H1 (cell line): ENCODE measurements around the gene PRSS23. TPM values are rescaled to one million over a fixed set of nuclear protein-coding genes. Genes with fewer than 3 reads are reported as not detected.

Experiments used
- CTCF ChIA-PET: fragments of 300-600 bp; sonication (Branson Sonifier 250); formaldehyde crosslinking; loops from one replicate; lab custom pipeline; 2021; ENCODE audit not compliant: partially characterized antibody; lab: Charles Lee
- POLR2A ChIA-PET: fragments of 300-600 bp; sonication (Branson Sonifier 250); formaldehyde crosslinking; loops from one replicate; lab custom pipeline; 2021; ENCODE audit warnings: inconsistent platforms; ENCODE audit not compliant: partially characterized antibody; lab: Charles Lee
- DNase-seq, 2 experiments: peaks; one replicate each; pipeline versions ENCODE4 v3.0.0 to v3.0.0-alpha.2; 2010 to 2022; ENCODE audit warnings: low spot score in 2 of 2, low read depth in 1 of 2, mixed read lengths in 1 of 2
- FAIRE-seq: peaks from 2 replicates; lab custom pipeline; 2011; peaks lifted over from hg19 to GRCh38; lab: Jason Lieb, UNC
- H2AFZ ChIP-seq: 2 replicates; pipeline ENCODE4 v1.8.1; 2012; ENCODE audit warnings: low read length, inconsistent platforms
- H2AK5ac ChIP-seq: 2 replicates; pipeline ENCODE4 v1.6.1; 2013; ENCODE audit warnings: low read depth, low read length
- H2BK120ac ChIP-seq: replicated peaks from 2 replicates; pipeline ENCODE3; 2013; ENCODE audit warnings: low read depth, low read length, inconsistent platforms
- H2BK12ac ChIP-seq: 2 replicates; pipeline ENCODE4 v1.6.1; 2013; ENCODE audit warnings: low read depth, low read length
- H2BK15ac ChIP-seq: 2 replicates; pipeline ENCODE4 v1.6.1; 2013; ENCODE audit warnings: low read length
- H2BK20ac ChIP-seq: 2 replicates; pipeline ENCODE4 v1.6.1; 2013; ENCODE audit warnings: low read length
- H2BK5ac ChIP-seq: 2 replicates; pipeline ENCODE4 v1.6.1; 2013; ENCODE audit warnings: low read depth, low read length
- H3K14ac ChIP-seq: 2 replicates; pipeline ENCODE4 v1.6.1; 2013; ENCODE audit warnings: inconsistent platforms; ENCODE audit not compliant: insufficient read length
- H3K18ac ChIP-seq: 2 replicates; pipeline ENCODE4 v1.6.1; 2013; ENCODE audit warnings: low read length; ENCODE audit errors: extremely low read depth
- H3K23ac ChIP-seq: 2 replicates; pipeline ENCODE4 v1.6.1; 2013; ENCODE audit warnings: inconsistent platforms; ENCODE audit not compliant: insufficient read length
- H3K23me2 ChIP-seq: 2 replicates; pipeline ENCODE4 v1.6.1; 2013; ENCODE audit warnings: low read depth, low read length
- H3K27ac ChIP-seq: 2 replicates; pipeline ENCODE4 v1.6.1; 2011; ENCODE audit warnings: low read depth, low read length, inconsistent platforms
- H3K27me3 ChIP-seq, 4 experiments: replicated peaks in 1 of 4; 1 replicate in 1 of 4; 2 replicates in 3 of 4; pipeline versions ENCODE4 v1.6.1 to v1.8.1; 2011 to 2013; ENCODE audit warnings: low read length in 3 of 4, mild to moderate bottlenecking in 3 of 4, inconsistent platforms in 2 of 4, mixed read lengths in 2 of 4, moderate library complexity in 1 of 4; ENCODE audit not compliant: control insufficient read depth in 3 of 4, insufficient read depth in 3 of 4; ENCODE audit errors: extremely low read depth in 1 of 4
- H3K36me3 ChIP-seq, 4 experiments: 2 replicates each; pipeline versions ENCODE4 v1.6.1 to v1.8.1; 2011 to 2013; ENCODE audit warnings: mild to moderate bottlenecking in 4 of 4, low read length in 3 of 4, moderate library complexity in 2 of 4, control low read depth in 1 of 4, inconsistent platforms in 1 of 4; ENCODE audit not compliant: insufficient read depth in 4 of 4, control insufficient read depth in 2 of 4
- H3K4ac ChIP-seq: replicated peaks from 2 replicates; pipeline ENCODE3; 2013; ENCODE audit warnings: low read length, low read depth, mixed read lengths, inconsistent platforms; ENCODE audit not compliant: insufficient read length
- H3K4me1 ChIP-seq, 4 experiments: replicated peaks in 1 of 4; 1 replicate in 1 of 4; 2 replicates in 3 of 4; pipeline versions ENCODE4 v1.6.1 to v1.8.1; 2011 to 2013; ENCODE audit warnings: low read length in 3 of 4, inconsistent platforms in 2 of 4, mixed read lengths in 1 of 4; ENCODE audit not compliant: insufficient read depth in 4 of 4, control insufficient read depth in 3 of 4
- H3K4me2 ChIP-seq, 2 experiments: 2 replicates each; pipeline versions ENCODE4 v1.6.1 to v1.8.1; 2011 to 2013; ENCODE audit warnings: low read depth in 2 of 2, low read length in 2 of 2, control low read depth in 1 of 2, inconsistent platforms in 1 of 2, mild to moderate bottlenecking in 1 of 2; ENCODE audit not compliant: insufficient read depth in 1 of 2
- H3K4me3 ChIP-seq, 4 experiments: fragments of 200-600, 300-600 bp in 1 of 4; sonication (generic), shearing (Covaris generic), sonication (Bioruptor Twin) in 1 of 4; 2 replicates each; pipeline versions ENCODE4 v1.5.1 to v1.8.1; 2011 to 2016; ENCODE audit warnings: low read length in 4 of 4, low read depth in 3 of 4, control low read depth in 2 of 4, inconsistent platforms in 2 of 4, mild to moderate bottlenecking in 2 of 4, mixed read lengths in 1 of 4, moderate library complexity in 1 of 4; ENCODE audit not compliant: insufficient read depth in 2 of 4; ENCODE audit errors: extremely low read depth in 1 of 4
- H3K56ac ChIP-seq: replicated peaks from 2 replicates; pipeline ENCODE3; 2013; ENCODE audit warnings: low read depth, mild to moderate bottlenecking, mixed read lengths, low read length, inconsistent platforms; ENCODE audit not compliant: insufficient read length
- H3K79me1 ChIP-seq: 2 replicates; pipeline ENCODE4 v1.6.1; 2013; ENCODE audit warnings: low read depth, low read length, control low read depth
- H3K79me2 ChIP-seq, 2 experiments: 2 replicates each; pipeline versions ENCODE4 v1.6.1 to v1.8.1; 2012 to 2013; ENCODE audit warnings: low read length in 2 of 2, mild to moderate bottlenecking in 2 of 2, inconsistent platforms in 1 of 2; ENCODE audit not compliant: insufficient read depth in 2 of 2, control insufficient read depth in 1 of 2
- H3K9ac ChIP-seq, 4 experiments: replicated peaks in 1 of 4; 1 replicate in 1 of 4; 2 replicates in 3 of 4; pipeline versions ENCODE4 v1.6.1 to v1.8.1; 2011 to 2013; ENCODE audit warnings: low read depth in 3 of 4, low read length in 3 of 4, control low read depth in 2 of 4, mild to moderate bottlenecking in 2 of 4, moderate library complexity in 2 of 4, inconsistent platforms in 1 of 4; ENCODE audit errors: extremely low read depth in 1 of 4
- H3K9me3 ChIP-seq, 2 experiments: 2 replicates each; pipeline versions ENCODE4 v1.6.1 to v1.8.1; 2012 to 2013; ENCODE audit warnings: mild to moderate bottlenecking in 2 of 2, moderate library complexity in 2 of 2, control low read depth in 1 of 2, inconsistent platforms in 1 of 2, low read depth in 1 of 2, low read length in 1 of 2, mixed read lengths in 1 of 2; ENCODE audit not compliant: insufficient read depth in 2 of 2
- H4K20me1 ChIP-seq, 2 experiments: replicated peaks in 1 of 2; 2 replicates each; pipeline versions ENCODE3 to v1.8.1; 2011 to 2013; ENCODE audit warnings: inconsistent platforms in 2 of 2, low read length in 2 of 2, mild to moderate bottlenecking in 1 of 2; ENCODE audit not compliant: insufficient read depth in 2 of 2, control insufficient read depth in 1 of 2
- H4K5ac ChIP-seq: 2 replicates; pipeline ENCODE4 v1.6.1; 2013; ENCODE audit warnings: low read length, low read depth, mixed read lengths, inconsistent platforms; ENCODE audit not compliant: insufficient read length
- H4K8ac ChIP-seq: 2 replicates; pipeline ENCODE4 v1.8.0; 2013; ENCODE audit warnings: mild to moderate bottlenecking, moderate library complexity, low read length, inconsistent platforms; ENCODE audit not compliant: insufficient read depth; ENCODE audit errors: extremely low read depth
- H4K91ac ChIP-seq: replicated peaks from 2 replicates; pipeline ENCODE3; 2013; ENCODE audit warnings: low read length, mixed read lengths, inconsistent platforms; ENCODE audit not compliant: insufficient read length
- EP300 ChIP-seq, 2 experiments: IDR thresholded peaks; 1 replicate in 1 of 2; 2 replicates in 1 of 2; pipeline ENCODE4 v1.6.1; 2011 to 2012; ENCODE audit warnings: low read depth in 2 of 2, low read length in 2 of 2, mild to moderate bottlenecking in 2 of 2, borderline replicate concordance in 1 of 2, inconsistent platforms in 1 of 2, moderate library complexity in 1 of 2
- EZH2 ChIP-seq: fragments of 200-600 bp; sonication (generic); IDR thresholded peaks from 2 replicates; pipeline ENCODE4 v1.7.1; 2012; ENCODE audit warnings: low read depth, mild to moderate bottlenecking, moderate library complexity, low read length, inconsistent platforms; ENCODE audit not compliant: severe bottlenecking
- HDAC2 ChIP-seq, 2 experiments: fragments of 300-600 bp in 1 of 2; sonication (generic) in 1 of 2; IDR thresholded peaks; 2 replicates each; pipeline ENCODE4 v1.6.1; 2011 to 2012; ENCODE audit warnings: low read depth in 2 of 2, low read length in 2 of 2, mild to moderate bottlenecking in 2 of 2, moderate library complexity in 2 of 2, borderline replicate concordance in 1 of 2, inconsistent platforms in 1 of 2
- JUND ChIP-seq: IDR thresholded peaks from 2 replicates; pipeline ENCODE4 v1.6.1; 2011; ENCODE audit warnings: mild to moderate bottlenecking, improper control_type of control experiment, low read length
- NANOG ChIP-seq: IDR thresholded peaks from 2 replicates; pipeline ENCODE4 v1.6.1; 2011; ENCODE audit warnings: low read length, low read depth, mild to moderate bottlenecking, inconsistent platforms; ENCODE audit not compliant: insufficient read depth, poor library complexity, severe bottlenecking
- NRF1 ChIP-seq: IDR thresholded peaks from 2 replicates; pipeline ENCODE4 v1.6.1; 2011; ENCODE audit warnings: mild to moderate bottlenecking, low read depth, low read length, improper control_type of control experiment
- POLR2AphosphoS5 ChIP-seq: IDR thresholded peaks from 2 replicates; pipeline ENCODE4 v1.6.1; 2011; ENCODE audit warnings: low read depth, low read length
- RBBP5 ChIP-seq: IDR thresholded peaks from 2 replicates; pipeline ENCODE4 v1.7.1; 2012; ENCODE audit warnings: low read depth, mild to moderate bottlenecking, inconsistent platforms, low read length, moderate library complexity, borderline replicate concordance
- RNF2 ChIP-seq: fragments of 200-900, 300-1000 bp; sonication (generic); IDR thresholded peaks from 2 replicates; pipeline ENCODE4 v1.7.1; 2016; ENCODE audit warnings: borderline replicate concordance, low read depth, mild to moderate bottlenecking, antibody characterized with exemption, low read length; ENCODE audit not compliant: poor library complexity, severe bottlenecking; ENCODE audit errors: missing control alignments
- RXRA ChIP-seq: IDR thresholded peaks from 2 replicates; pipeline ENCODE4 v1.6.1; 2011; ENCODE audit warnings: low read depth, mild to moderate bottlenecking, low read length, moderate library complexity; ENCODE audit not compliant: insufficient read depth
- SAP30 ChIP-seq: fragments of 300-600 bp; sonication (generic); IDR thresholded peaks from 2 replicates; pipeline ENCODE4 v1.7.1; 2012; ENCODE audit warnings: low read length, moderate library complexity, mild to moderate bottlenecking, inconsistent platforms; ENCODE audit not compliant: insufficient read depth, insufficient replicate concordance
- SP2 ChIP-seq: IDR thresholded peaks from 2 replicates; pipeline ENCODE4 v1.6.1; 2012; ENCODE audit warnings: mild to moderate bottlenecking, low read length, inconsistent platforms
- WGBS, 2 experiments: shearing (Covaris generic) in 1 of 2; methylation state at CpG; one replicate each; pipeline versions ENCODE4 v1.1.6 to v1.1.7; 2013 to 2015; ENCODE audit warnings: low lambda C conversion rate in 2 of 2, mixed read lengths in 2 of 2, inconsistent platforms in 1 of 2, low coverage in 1 of 2, missing lambda C conversion rate in 1 of 2; ENCODE audit not compliant: insufficient replicate concordance in 2 of 2, insufficient coverage in 1 of 2, insufficient read length in 1 of 2; ENCODE audit errors: extremely low coverage in 1 of 2, missing lambda C conversion rate in 1 of 2; 5-methylcytosine and 5-hydroxymethylcytosine counted together
- polyA plus RNA-seq, 7 experiments: library from polyadenylated mRNA; depleted of rRNA in 3 of 7; stranded (reverse) in 5 of 7; unstranded in 2 of 7; fragments of >200 nt in 5 of 7; fragments of 200-250 nt in 2 of 7; gene quantifications; 1 replicate in 5 of 7; 2 replicates in 1 of 7; 4 replicates in 1 of 7; pipeline versions ENCODE4 v1.2.1 to v1.2.3, GENCODE V29; 2011 to 2013; ENCODE audit warnings: missing spikeins in 2 of 7, mixed read lengths in 2 of 7
- total RNA-seq: library from RNA; stranded (reverse); fragmentation: NEBNext Ultra II Directional; extraction: Animal tissue kit (Norgen Biotek cat#: 25700); gene quantifications from 2 replicates; pipeline ENCODE4 v1.2.1, GENCODE V29; 2021

The PRSS23 gene
- total and polyA plus RNA-seq, 2 of the 8 experiments (the other 6 are each of a cell fraction or from before 2014, with no cell fraction given): 4.4 to 5.6 TPM

DNA sequence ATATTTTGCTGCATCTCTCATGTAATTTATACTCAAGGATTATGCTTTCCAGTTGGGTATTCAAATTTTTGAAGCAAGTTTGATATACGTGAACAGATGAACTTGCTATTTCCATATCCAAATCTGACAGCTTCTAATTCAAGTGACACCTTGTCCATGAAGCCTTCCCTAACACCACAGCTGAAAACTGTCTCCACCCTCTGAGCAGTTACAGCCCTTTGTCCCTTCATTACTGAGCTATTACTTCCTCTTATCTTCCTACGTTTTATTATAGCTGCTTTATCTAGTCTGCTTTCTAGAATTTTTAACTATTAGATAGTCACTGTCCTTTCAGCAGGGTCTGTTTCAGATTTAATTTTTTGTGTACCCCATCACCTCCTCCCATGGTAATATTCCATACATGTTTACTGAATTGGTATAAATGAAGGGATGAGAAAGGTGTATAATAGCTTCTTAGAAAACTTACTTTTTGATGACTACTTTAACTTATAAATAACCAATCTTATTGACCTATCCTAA lies 13.3 kb upstream of the PRSS23 start:
- Histone ChIP-seq H3K4me3 (no peak overlapping the region), H3K23ac (no peak overlapping the region), H3K4me2 (no peak overlapping the region), H3K4ac (no peak overlapping the region), H2AK5ac (no peak overlapping the region), H3K9ac (no peak overlapping the region), H3K14ac (no peak overlapping the region), H2BK15ac (no peak overlapping the region), H3K4me1 (no peaks in the 10 kb centered on the region), H2BK12ac (no peak overlapping the region), H3K79me1 (no peaks in the 10 kb centered on the region), H3K79me2 (no peaks in the 10 kb centered on the region), H4K91ac (no peak overlapping the region), H3K27ac (no peak overlapping the region), H3K23me2 (no peaks in the 10 kb centered on the region), H3K27me3 (no peaks in the 10 kb centered on the region), H3K18ac (no peak overlapping the region), H4K8ac (no peak overlapping the region), H3K56ac (no peak overlapping the region), H2BK20ac (no peak overlapping the region), H2BK120ac (no peak overlapping the region), H4K5ac (no peak overlapping the region), H2AFZ (no peak overlapping the region), H3K36me3 (no peaks in the 10 kb centered on the region), H3K9me3 (no peaks in the 10 kb centered on the region), H2BK5ac (no peak overlapping the region), H4K20me1 (no peaks in the 10 kb centered on the region)
- WGBS, 2 experiments: 78% methylated on average over 2 of the region's 2 CpGs; no CpG with 5 or more reads in 1 of the 2 experiments
- POLR2A ChIA-PET: interaction anchor here (0.7 kb wide), 1 partner anchor 9 kb away, joined by 3 read pairs; no protein-coding TSS in a partner anchor
- DNase-seq (no peak), FAIRE-seq (no peak)
- TF ChIP-seq RNF2 (no peak), EZH2 (no peak), SAP30 (no peak), SP2 (no peak), POLR2AphosphoS5 (no peak), RBBP5 (no peak), HDAC2 (IDR thresholded peaks at IDR 0.05; ENCODE audit: borderline replicate concordance in 1 of 2, low read depth in 2 of 2, low read length in 2 of 2) (no peak), EP300 (IDR thresholded peaks at IDR 0.05; ENCODE audit: borderline replicate concordance in 1 of 2, low read depth in 2 of 2, low read length in 2 of 2) (no peak), NRF1 (no peak), JUND (no peak), NANOG (no peak), RXRA (no peak)
- CTCF ChIA-PET: interaction anchor here (0.7 to 2.5 kb wide), 3 partner anchors 12 to 178 kb away, joined by 3 to 9 read pairs (median 3); no protein-coding TSS in a partner anchor
